Measurements from ENCODE around the gene ZBTB42. TPM values are rescaled to one million over a fixed set of nuclear protein-coding genes. Genes with fewer than 3 reads are reported as not detected.
A peak's percentile ranks its signal among the peaks of the same experiment; 100 is the strongest.

The ZBTB42 gene
- total RNA-seq, 1 experiment from 2014 or later: 6.4 TPM

GRCh38 chr14:104768437-104769323 lies 32.2 kb upstream of the ZBTB42 start (continued):
- TF ChIP-seq SP1 (CRISPR knock-in tag; conservative IDR thresholded peaks at IDR 0.05) (peak; percentile 52), RORB (CRISPR knock-in tag; IDR thresholded peaks at IDR 0.05) (no peak), ZNF232 (CRISPR knock-in tag; IDR thresholded peaks at IDR 0.05) (no peak), USF2 (CRISPR knock-in tag; IDR thresholded peaks at IDR 0.05) (peak; percentile 91), ZNF281 (CRISPR knock-in tag; IDR thresholded peaks at IDR 0.05) (peak; percentile 81), TEAD4 (CRISPR knock-in tag; IDR thresholded peaks at IDR 0.05) (no peak), ZMAT4 (CRISPR knock-in tag; IDR thresholded peaks at IDR 0.05) (no peak), ATF2 (CRISPR knock-in tag; IDR thresholded peaks at IDR 0.05; ENCODE audit: borderline replicate concordance, low read depth) (no peak)

GRCh38 chr14:104769324-104770071 lies 31.4 kb upstream of the ZBTB42 start:
- Mint-ChIP-seq H3K36me3 (peaks cover 34% of the 10 kb centered on the region), H3K4me1 (peaks cover 17% of the 10 kb centered on the region), H3K4me3 (no peak overlapping the region), H3K27me3 (ENCODE audit: low read depth) (no peaks in the 10 kb centered on the region; the same call in 1 of the 2 replicates), H3K9me3 (peaks cover 17% of the 10 kb centered on the region), H3K27ac (peak overlapping the region; percentile 81)
- DNase-seq (ENCODE audit: low spot score): no peak
- POLR2A ChIA-PET: interaction anchor here (1.0 to 1.9 kb wide), 4 partner anchors 10 to 57 kb away, joined by 3 to 10 read pairs (median 5); partner anchors contain the start of gene SIVA1
- CTCF ChIA-PET: interaction anchor here (0.5 to 2.5 kb wide), 64 partner anchors 10 to 998 kb away, joined by 3 to 164 read pairs (median 5); partner anchors contain the start of genes AKT1, CEP170B, SIVA1 and TMEM179
- TF ChIP-seq HMGXB4 (CRISPR knock-in tag; IDR thresholded peaks at IDR 0.05) (0 out of 2 replicates have a peak, but pooled peaks have one; percentile 10), MXD4 (CRISPR knock-in tag; IDR thresholded peaks at IDR 0.05; ENCODE audit: borderline replicate concordance) (no peak)
- ATAC-seq: no peak

GRCh38 chr14:104770072-104770579 lies 30.8 kb upstream of the ZBTB42 start:
- Mint-ChIP-seq H3K27ac (no peak overlapping the region), H3K9me3 (peaks cover 17% of the 10 kb centered on the region), H3K27me3 (ENCODE audit: low read depth) (no peaks in the 10 kb centered on the region; the same call in 1 of the 2 replicates), H3K36me3 (peaks cover 34% of the 10 kb centered on the region), H3K4me1 (peaks cover 17% of the 10 kb centered on the region), H3K4me3 (no peak overlapping the region)
- ATAC-seq: no peak
- no peak for DNase-seq (ENCODE audit: low spot score)
- ChIA-PET POLR2A (no interaction called here), CTCF (interaction anchor here (0.8 to 2.5 kb wide), 16 partner anchors 10 to 163 kb away, joined by 3 to 30 read pairs (median 4); partner anchors contain the start of genes AKT1, SIVA1 and ZBTB42)
- TF ChIP-seq ZNF396 (CRISPR knock-in tag; IDR thresholded peaks at IDR 0.05; ENCODE audit: borderline replicate concordance): no peak
- no peak for TF ChIP-seq ZNF671 (CRISPR knock-in tag; IDR thresholded peaks at IDR 0.05)
- TF ChIP-seq SOX15 (CRISPR knock-in tag; IDR thresholded peaks at IDR 0.05): no peak
- TF ChIP-seq CBFB (CRISPR knock-in tag; IDR thresholded peaks at IDR 0.05; ENCODE audit: low read depth): no peak
- TF ChIP-seq SMAD4 (CRISPR knock-in tag; IDR thresholded peaks at IDR 0.05): no peak
- TF ChIP-seq MAX (CRISPR knock-in tag; IDR thresholded peaks at IDR 0.05): no peak
- no peak for TF ChIP-seq MYBL2 (CRISPR knock-in tag; IDR thresholded peaks at IDR 0.05)
- no peak for TF ChIP-seq EMX1 (CRISPR knock-in tag; IDR thresholded peaks at IDR 0.05)
- TF ChIP-seq PRRX2 (CRISPR knock-in tag; IDR thresholded peaks at IDR 0.05): no peak
- no peak for TF ChIP-seq STAT6 (CRISPR knock-in tag; conservative IDR thresholded peaks at IDR 0.05; ENCODE audit: low read depth)
- no peak for TF ChIP-seq SMAD3 (CRISPR knock-in tag; IDR thresholded peaks at IDR 0.05; ENCODE audit: borderline replicate concordance)

Data from WTC11 (cell line).